Stomach smooth muscle (tissue), 2 donors: ENCODE results near the gene YJU2.
"Not testable (repeated sequence)": the region's sequence is repeated elsewhere in the genome, so short reads cannot be mapped to it uniquely, and the experiment has no call there.

Experiments
- H3K27ac ChIP-seq: one replicate; pipeline ENCODE4 v1.7.0; 2013; ENCODE audit warnings: mild to moderate bottlenecking, low read length, inconsistent platforms
- H3K27me3 ChIP-seq, 2 donors: one replicate each; pipeline ENCODE4 v1.7.0; 2013; ENCODE audit warnings: low read length in 2 of 2; ENCODE audit not compliant: insufficient read depth in 2 of 2, control insufficient read depth in 1 of 2
- H3K36me3 ChIP-seq, 2 donors: one replicate each; pipeline ENCODE4 v1.7.0; 2013; ENCODE audit warnings: low read length in 2 of 2; ENCODE audit not compliant: control insufficient read depth in 2 of 2, insufficient read depth in 2 of 2
- H3K4me1 ChIP-seq: one replicate; pipeline ENCODE4 v1.7.0; 2013; ENCODE audit warnings: low read length; ENCODE audit not compliant: control insufficient read depth, insufficient read depth
- H3K4me3 ChIP-seq, 2 donors: one replicate each; pipeline ENCODE4 v1.7.0; 2013; ENCODE audit warnings: low read length in 2 of 2
- H3K9ac ChIP-seq, 2 donors: one replicate each; pipeline ENCODE4 v1.7.0; 2013; ENCODE audit warnings: low read length in 2 of 2, mild to moderate bottlenecking in 1 of 2
- H3K9me3 ChIP-seq, 2 donors: one replicate each; pipeline ENCODE4 v1.7.0; 2013; ENCODE audit warnings: low read length in 2 of 2; ENCODE audit not compliant: control insufficient read depth in 2 of 2
- donor health status: healthy.
- donor health status: Pancreatic carcinoma.

Gene YJU2

DNA sequence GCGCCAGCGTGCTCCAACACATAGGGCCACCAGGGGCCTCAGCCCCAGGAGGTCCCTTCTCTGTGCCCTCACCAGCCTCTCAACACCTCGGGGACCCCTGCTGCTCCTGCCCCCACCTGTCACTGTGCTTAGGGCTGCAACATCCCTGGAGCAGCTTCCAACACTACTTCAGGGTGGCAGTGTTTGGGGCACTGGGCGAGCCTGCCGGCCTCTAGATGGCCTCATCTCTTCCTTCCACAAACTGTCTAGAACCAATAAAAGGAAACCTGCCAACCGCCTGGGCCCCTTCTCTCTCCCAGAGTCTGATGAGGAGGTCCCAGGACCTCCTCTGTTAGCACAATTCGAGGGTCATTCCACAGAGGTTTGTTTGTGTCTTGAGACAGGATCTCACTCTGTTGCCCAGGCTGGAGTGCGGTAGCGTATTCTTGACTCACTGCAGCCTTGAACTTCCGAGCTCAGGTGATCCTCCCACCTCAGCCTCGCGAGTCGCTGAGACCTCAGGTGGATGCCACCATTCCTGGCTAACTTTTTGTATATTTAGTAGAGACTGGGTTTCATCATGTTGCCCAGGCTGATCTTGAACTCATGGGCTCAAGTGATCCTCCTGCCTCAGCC lies 22.0 kb downstream of the YJU2 start:
- peaks cover 15 to 19% of the 10 kb centered on the region in 2 donors for H3K36me3 ChIP-seq
- H3K4me1 ChIP-seq, result no peaks in the 10 kb centered on the region
- H3K27ac ChIP-seq, result no peak overlapping the region
- H3K9ac ChIP-seq, result no peak overlapping the region
- H3K27me3 ChIP-seq, result no peaks in the 10 kb centered on the region
- H3K9me3 ChIP-seq, result no peaks in the 10 kb centered on the region
- no peak overlapping the region for H3K4me3 ChIP-seq

DNA sequence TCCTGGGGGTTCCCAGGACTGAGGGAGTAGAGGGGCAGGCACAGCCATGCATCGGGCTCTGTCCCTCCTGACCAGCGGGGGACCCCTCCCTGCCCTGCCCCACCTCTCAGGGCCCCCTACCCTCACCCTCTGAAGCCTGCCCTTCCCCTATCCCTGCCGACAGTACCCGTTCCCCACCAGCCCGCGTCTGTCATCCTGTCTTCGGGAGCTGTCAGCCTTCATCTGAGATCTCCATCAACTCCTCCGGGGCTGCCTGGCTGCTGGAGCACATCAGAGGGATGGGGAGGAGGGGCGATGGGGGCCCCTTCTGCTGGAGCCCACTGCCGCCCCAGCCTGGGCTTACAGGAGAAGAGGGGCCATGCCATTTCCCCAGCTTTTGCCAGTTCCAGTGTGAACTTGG lies 26.0 kb downstream of the YJU2 start:
- Histone ChIP-seq H3K36me3 (peaks cover 11 to 12% of the 10 kb centered on the region in 2 donors), H3K27ac (no peak overlapping the region), H3K9ac (no peak overlapping the region), H3K27me3 (peaks cover under 1 to 3% of the 10 kb centered on the region in 2 donors), H3K4me3 (no peak overlapping the region), H3K4me1 (no peaks in the 10 kb centered on the region), H3K9me3 (no peaks in the 10 kb centered on the region)

DNA sequence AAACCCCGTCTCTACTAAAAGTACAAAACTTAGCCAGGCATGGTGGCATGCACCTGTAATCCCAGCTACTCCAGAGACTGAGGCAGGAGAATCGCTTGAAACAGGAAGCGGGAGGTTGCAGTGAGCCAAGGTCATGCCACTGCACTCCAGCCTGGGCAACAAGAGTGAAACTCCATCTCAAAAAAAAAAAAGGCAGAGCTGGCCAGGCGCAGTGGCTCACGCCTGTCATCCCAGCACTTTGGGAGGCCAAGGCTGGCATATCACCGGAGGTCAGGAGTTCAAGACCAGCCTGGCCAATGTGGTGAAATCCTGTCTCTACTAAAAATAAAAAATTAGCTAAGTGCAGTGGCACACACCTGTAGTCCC lies 27.4 kb downstream of the YJU2 start:
- not testable (repeated sequence) for H3K36me3 ChIP-seq, H3K9me3 ChIP-seq, H3K9ac ChIP-seq, H3K4me1 ChIP-seq, H3K27ac ChIP-seq, H3K4me3 ChIP-seq
- peaks cover 7 to 11% of the 10 kb centered on the region in 2 donors for H3K27me3 ChIP-seq

DNA sequence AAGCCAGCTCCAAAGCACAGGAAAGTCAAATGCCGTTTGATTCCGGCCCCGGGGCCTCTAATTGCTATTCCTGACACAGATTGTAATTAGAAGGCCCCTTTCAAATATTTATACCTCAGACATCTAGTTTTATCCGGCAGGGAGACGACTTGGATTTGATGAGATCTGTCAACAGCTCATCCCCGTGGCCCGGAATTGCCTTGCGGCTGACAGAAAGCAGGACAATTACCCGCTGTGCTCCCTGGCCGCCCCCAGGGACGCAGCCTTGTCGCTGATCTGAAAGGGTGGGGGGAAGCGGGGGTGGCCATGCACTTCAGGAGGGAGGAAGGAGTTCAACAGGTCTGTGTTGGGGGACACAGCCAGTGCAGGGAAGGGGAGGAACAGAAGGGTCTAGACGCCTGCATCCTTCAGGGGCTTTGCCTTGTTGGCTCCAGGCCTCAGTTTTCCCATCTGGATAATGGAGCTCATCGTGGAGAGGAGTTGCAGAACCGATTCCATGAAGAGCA lies 30.4 kb downstream of the YJU2 start:
- no peak overlapping the region for H3K4me3 ChIP-seq
- H3K36me3 ChIP-seq, result no peaks in the 10 kb centered on the region
- no peak overlapping the region for H3K27ac ChIP-seq
- peaks cover 18 to 29% of the 10 kb centered on the region in 2 donors for H3K27me3 ChIP-seq
- H3K9me3 ChIP-seq, result no peaks in the 10 kb centered on the region
- H3K9ac ChIP-seq, result no peak overlapping the region
- H3K4me1 ChIP-seq, result peaks cover 9% of the 10 kb centered on the region

- H3K27me3 ChIP-seq, result peaks cover 21 to 32% of the 10 kb centered on the region in 2 donors
Measured at GRCh38 chr19:4278010-4278409, 31.1 kb downstream of the YJU2 start.

GRCh38 chr19:4278419-4279266 lies 31.8 kb downstream of the YJU2 start, which contains the start of gene SHD:
SHD (plus strand) TSS chr19:4279266; CDS start chr19:4280064, 798 bp downstream.
- peaks cover 9% of the 10 kb centered on the region for H3K4me1 ChIP-seq
- H3K27me3 ChIP-seq, result peaks cover 23 to 32% of the 10 kb centered on the region in 2 donors
- H3K9ac ChIP-seq, result no peak within 1 kb of the TSS
- H3K36me3 ChIP-seq, result no peaks in the 10 kb centered on the region
- H3K27ac ChIP-seq, result no peak within 1 kb of the TSS
- no peak within 1 kb of the TSS for H3K4me3 ChIP-seq
- no peaks in the 10 kb centered on the region for H3K9me3 ChIP-seq

More at GRCh38 chr19:4278010-4278409, 31.1 kb downstream of the YJU2 start:
- Histone ChIP-seq H3K4me3 (no peak overlapping the region), H3K9ac (no peak overlapping the region), H3K36me3 (no peaks in the 10 kb centered on the region), H3K4me1 (peaks cover 9% of the 10 kb centered on the region), H3K9me3 (no peaks in the 10 kb centered on the region), H3K27ac (no peak overlapping the region)

DNA sequence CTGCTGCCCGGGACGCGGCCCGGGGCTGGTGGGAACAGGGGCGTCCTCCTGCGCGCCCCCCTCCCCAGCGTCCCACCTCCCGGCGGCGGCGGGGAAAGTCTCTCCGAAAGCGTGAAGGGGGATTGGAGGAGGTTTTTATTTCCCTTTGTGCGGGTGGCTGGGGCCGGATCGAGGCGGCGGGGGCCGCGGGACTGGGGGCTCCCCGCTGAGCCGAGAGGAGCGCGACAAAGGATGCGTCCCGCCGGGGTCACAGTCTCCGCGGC lies 32.3 kb downstream of the YJU2 start:
- peaks cover 23 to 32% of the 10 kb centered on the region in 2 donors for H3K27me3 ChIP-seq

GRCh38 chr19:4279530-4280422 lies 32.9 kb downstream of the YJU2 start:
- H3K27me3 ChIP-seq, result peaks cover 27 to 37% of the 10 kb centered on the region in 2 donors
- H3K4me3 ChIP-seq, result no peak overlapping the region
- no peaks in the 10 kb centered on the region for H3K36me3 ChIP-seq
- peaks cover 9% of the 10 kb centered on the region for H3K4me1 ChIP-seq
- no peaks in the 10 kb centered on the region for H3K9me3 ChIP-seq
- no peak overlapping the region for H3K27ac ChIP-seq
- no peak overlapping the region for H3K9ac ChIP-seq

More for the DNA sequence above, 32.3 kb downstream of the YJU2 start:
- Histone ChIP-seq H3K36me3 (no peaks in the 10 kb centered on the region), H3K9me3 (no peaks in the 10 kb centered on the region), H3K4me3 (no peak overlapping the region), H3K9ac (no peak overlapping the region), H3K27ac (no peak overlapping the region), H3K4me1 (peaks cover 9% of the 10 kb centered on the region)

DNA sequence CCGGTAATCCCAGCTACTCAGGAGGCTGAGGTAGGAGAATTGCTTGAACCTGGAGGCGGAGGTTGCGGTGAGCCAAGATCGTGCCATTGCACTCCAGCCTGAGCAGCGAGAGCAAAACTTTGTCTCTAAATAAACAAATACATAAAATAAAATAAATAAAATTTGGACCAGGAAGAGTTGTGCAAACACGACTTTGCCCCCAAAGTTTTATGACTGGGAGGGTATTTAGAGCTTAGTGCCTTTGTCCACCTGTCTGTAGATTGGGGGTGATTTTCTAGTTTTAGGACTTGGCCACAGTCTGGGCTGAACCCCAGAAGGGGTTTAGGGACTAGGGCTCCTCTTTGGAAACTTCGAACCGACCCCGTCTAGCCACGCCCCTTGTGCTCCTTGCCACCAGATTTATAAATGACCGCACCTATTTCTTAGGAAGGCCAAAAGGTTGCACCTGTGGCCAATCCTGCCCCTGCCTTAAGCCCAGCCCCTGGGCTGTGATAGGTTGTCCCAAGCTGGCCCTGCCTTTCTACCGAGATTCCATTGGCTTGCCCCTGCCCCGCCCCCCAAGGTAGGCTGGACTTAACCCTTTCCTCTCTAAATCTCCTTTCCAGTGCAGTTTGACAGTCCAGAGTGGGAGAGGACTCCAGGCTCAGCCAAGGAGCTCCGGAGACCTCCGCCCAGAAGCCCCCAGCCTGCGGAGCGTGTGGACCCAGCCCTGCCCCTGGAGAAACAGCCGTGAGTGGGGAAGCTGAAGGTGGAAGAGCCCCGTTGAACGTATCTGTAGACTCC lies 37.5 kb downstream of the YJU2 start:
- H3K4me1 ChIP-seq, result peaks cover 7% of the 10 kb centered on the region
- H3K4me3 ChIP-seq, result no peak overlapping the region
- H3K36me3 ChIP-seq, result no peaks in the 10 kb centered on the region
- no peak overlapping the region for H3K27ac ChIP-seq
- H3K9me3 ChIP-seq, result no peaks in the 10 kb centered on the region
- no peak overlapping the region for H3K9ac ChIP-seq
- peaks cover 24 to 30% of the 10 kb centered on the region in 2 donors for H3K27me3 ChIP-seq

DNA sequence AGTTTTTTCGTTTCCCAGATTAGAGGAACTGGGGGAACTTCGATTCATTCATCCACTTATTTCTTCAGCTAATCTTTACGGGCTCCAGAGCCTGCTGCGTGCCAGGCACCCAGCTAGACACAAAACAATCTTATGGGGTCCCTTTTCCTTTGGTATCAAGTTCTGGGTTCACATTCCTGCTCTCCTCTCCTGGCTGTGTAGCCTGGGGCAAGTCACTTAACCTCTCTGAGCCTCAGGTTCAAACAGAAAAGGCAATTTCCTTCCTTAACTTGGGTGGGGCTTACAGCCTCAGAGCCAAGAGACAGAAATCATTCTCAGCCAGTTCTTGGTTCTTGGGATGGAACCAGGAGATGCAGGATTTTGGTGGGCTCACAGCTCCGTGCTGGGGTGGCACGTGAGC lies 38.1 kb downstream of the YJU2 start:
- Histone ChIP-seq H3K36me3 (no peaks in the 10 kb centered on the region), H3K9ac (no peak overlapping the region), H3K9me3 (no peaks in the 10 kb centered on the region), H3K27ac (no peak overlapping the region), H3K4me1 (peaks cover 2% of the 10 kb centered on the region), H3K27me3 (peaks cover 22 to 24% of the 10 kb centered on the region in 2 donors), H3K4me3 (no peak overlapping the region)
